HepG2 (cell line): Measurements from ENCODE around the gene RERE. TPM values are rescaled to one million over a fixed set of nuclear protein-coding genes. Genes with fewer than 3 reads are reported as not detected.

ENCODE experiments used
- ATAC-seq: fragments of 200-7000 bp; cut with Tn5 transposase; 3 replicates; pipeline ENCODE4 v1.9.1; 2020; ENCODE audit warnings: mild to moderate bottlenecking, moderate library complexity
- BruUV-seq: library from RNA; stranded (reverse); fragments of 400-500 nt; replicated peaks from 2 replicates; lab custom pipeline; 2021; lab: Mats Ljungman, UMichigan
- CTCF ChIA-PET: fragments of 300-600 bp; formaldehyde crosslinking; extraction: SDS; loops from one replicate; lab custom pipeline; 2021; ENCODE audit warnings: low total read pairs, inconsistent platforms, low intra/inter-chr PET ratio; lab: Yijun Ruan, JAX
- POLR2A ChIA-PET: fragments of 350-600 bp; sonication (Branson Sonifier 250); formaldehyde crosslinking; loops from one replicate; lab custom pipeline; 2020; ENCODE audit warnings: antibody characterized with exemption, inconsistent platforms; lab: Yijun Ruan, JAX
- DNase-seq: peaks from one replicate; pipeline ENCODE4 v3.0.0-alpha.2; 2015; ENCODE audit warnings: low spot score
- FAIRE-seq: peaks from 3 replicates; lab custom pipeline; 2011; peaks lifted over from hg19 to GRCh38; lab: Jason Lieb, UNC
- H2AFZ ChIP-seq: one replicate; pipeline ENCODE4 v1.6.1; 2011; ENCODE audit warnings: low read length, inconsistent platforms
- H3K27ac ChIP-seq: fragments of 300-600 bp; 3 replicates; pipeline ENCODE4 v1.8.0; 2011; ENCODE audit warnings: mixed run types, mild to moderate bottlenecking, mixed read lengths, low read length, inconsistent platforms; ENCODE audit not compliant: insufficient read depth; ENCODE audit errors: extremely low read length
- H3K27me3 ChIP-seq, 2 experiments: fragments of 200-600 bp in 1 of 2; 2 replicates in 1 of 2; 3 replicates in 1 of 2; pipeline versions ENCODE4 v1.6.0 to v1.8.0; 2011; ENCODE audit warnings: low read length in 2 of 2, mild to moderate bottlenecking in 2 of 2, moderate library complexity in 2 of 2, inconsistent platforms in 1 of 2; ENCODE audit not compliant: insufficient read depth in 2 of 2, control insufficient read depth in 1 of 2
- H3K36me3 ChIP-seq, 2 experiments: fragments of 200-600 bp in 1 of 2; replicated peaks in 1 of 2; 2 replicates in 1 of 2; 3 replicates in 1 of 2; pipeline versions ENCODE4 v1.5.1 to v1.8.0; 2011; ENCODE audit warnings: low read length in 2 of 2, inconsistent platforms in 1 of 2; ENCODE audit not compliant: insufficient read depth in 2 of 2, control insufficient read depth in 1 of 2
- H3K4me1 ChIP-seq: 2 replicates; pipeline ENCODE4 v1.5.1; 2012; ENCODE audit warnings: low read length, inconsistent platforms; ENCODE audit not compliant: insufficient read depth
- H3K4me2 ChIP-seq: 2 replicates; pipeline ENCODE4 v1.6.0; 2011; ENCODE audit warnings: low read depth, low read length, inconsistent platforms
- H3K4me3 ChIP-seq, 3 experiments: fragments of 200-600 bp in 1 of 3; sonication (generic), shearing (Covaris generic) in 1 of 3; replicated peaks in 1 of 3; 2 replicates each; pipeline ENCODE4 v1.5.1; 2011 to 2016; ENCODE audit warnings: low read length in 3 of 3, inconsistent platforms in 2 of 3, low read depth in 2 of 3, mild to moderate bottlenecking in 2 of 3, control low read depth in 1 of 3, mixed read lengths in 1 of 3; ENCODE audit not compliant: insufficient read depth in 1 of 3
- H3K79me2 ChIP-seq: one replicate; pipeline ENCODE4 v1.6.1; 2011; ENCODE audit warnings: low read length, inconsistent platforms; ENCODE audit not compliant: insufficient read depth
- H3K9ac ChIP-seq: 2 replicates; pipeline ENCODE4 v1.6.0; 2011; ENCODE audit warnings: mild to moderate bottlenecking, low read depth, low read length, inconsistent platforms; ENCODE audit not compliant: insufficient read depth
- H3K9me3 ChIP-seq: 2 replicates; pipeline ENCODE4 v1.5.1; 2012; ENCODE audit warnings: mild to moderate bottlenecking, low read length
- H4K20me1 ChIP-seq: 2 replicates; pipeline ENCODE4 v1.6.0; 2011; ENCODE audit warnings: inconsistent platforms, mild to moderate bottlenecking, low read length, moderate library complexity; ENCODE audit not compliant: insufficient read depth
- CREM ChIP-seq, 2 experiments: sonication (generic) in 1 of 2; formaldehyde crosslinking in 1 of 2; IDR thresholded peaks; 2 replicates each; pipeline versions ENCODE4 v1.4.0 to v1.6.1; 2016 to 2020; ENCODE audit warnings: antibody characterized with exemption in 1 of 2, mild to moderate bottlenecking in 1 of 2, missing genetic modification reagents in 1 of 2
- EP300 ChIP-seq, 3 experiments: sonication (generic) in 1 of 3; formaldehyde crosslinking in 1 of 3; IDR thresholded peaks; 2 replicates each; pipeline versions ENCODE4 v1.5.1 to v1.6.1; 2011 to 2020; ENCODE audit warnings: low read depth in 2 of 3, low read length in 2 of 3, borderline replicate concordance in 1 of 3, improper control_type of control experiment in 1 of 3, mild to moderate bottlenecking in 1 of 3, missing genetic modification reagents in 1 of 3, moderate library complexity in 1 of 3
- GATAD2A ChIP-seq: IDR thresholded peaks from 2 replicates; pipeline ENCODE4 v1.6.1; 2016
- KDM2A ChIP-seq: sonication (generic); formaldehyde crosslinking; IDR thresholded peaks from 2 replicates; pipeline ENCODE4 v1.4.0; 2020; ENCODE audit warnings: low read depth, missing genetic modification reagents, borderline replicate concordance
- POGZ ChIP-seq: sonication (generic); formaldehyde crosslinking; IDR thresholded peaks from 2 replicates; pipeline ENCODE4 v1.4.0; 2020; ENCODE audit warnings: mild to moderate bottlenecking, missing genetic modification reagents
- THAP11 ChIP-seq: IDR thresholded peaks from 2 replicates; pipeline ENCODE4 v1.6.1; 2016; ENCODE audit warnings: missing biosample characterization, missing genetic modification reagents
- ZFP90 ChIP-seq: sonication (generic); formaldehyde crosslinking; IDR thresholded peaks from 2 replicates; pipeline ENCODE4 v1.8.0; 2022; ENCODE audit warnings: missing genetic modification reagents, mild to moderate bottlenecking, inconsistent platforms, borderline replicate concordance
- WGBS: methylation state at CpG from one replicate; pipeline ENCODE4 v1.1.6; 2017; ENCODE audit warnings: low lambda C conversion rate; 5-methylcytosine and 5-hydroxymethylcytosine counted together
- in situ Hi-C: cut with HindIII; loops from 2 replicates; pipeline ENCODE4 v1.10.0; 2017; ENCODE audit warnings: low pct_unique_long_range_greater_than_20kb; ENCODE audit not compliant: extremely low pct_ligation_motif_present
- intact Hi-C: fragments of 100-400 bp; cut with micrococcal nuclease; formaldehyde crosslinking; loops from one replicate; pipeline ENCODE4 v1.10.0; 2022; ENCODE audit not compliant: unreplicated experiment
- polyA plus RNA-seq, 8 experiments: library from polyadenylated mRNA; depleted of rRNA in 3 of 8; stranded (reverse) in 7 of 8; unstranded in 1 of 8; fragments of >200 nt; fragmentation: Illumina TruSeq in 4 of 8; extraction: Trizol in 4 of 8; gene quantifications; 2 replicates each; pipeline versions ENCODE4 v1.2.1 to v1.2.3, GENCODE V29; 2011 to 2016; ENCODE audit warnings: low read depth in 4 of 8, missing spikeins in 1 of 8, mixed read lengths in 1 of 8; ENCODE audit not compliant: insufficient read depth in 1 of 8
- total RNA-seq, 5 experiments: library from RNA; depleted of rRNA; stranded (reverse); fragments of >200 nt; fragmentation: Illumina TruSeq; extraction: Trizol; gene quantifications; 2 replicates each; pipeline ENCODE4 v1.2.3, GENCODE V29; 2016; ENCODE audit warnings: low read depth in 1 of 5

The RERE gene
- total and polyA plus RNA-seq, 2 of the 13 experiments (the other 11 are each of a cell fraction or from before 2014, with no cell fraction given) = 18.3 to 21.9 TPM

GRCh38 chr1:8551613-8552489, 265.6 kb downstream of the RERE start (continued):
- peak in 1 of 2 experiments; percentile 18; a peak in 1 of 4 replicates for TF ChIP-seq EP300 (IDR thresholded peaks at IDR 0.05; ENCODE audit: low read depth in 2 of 2, low read length in 2 of 2)
- no peak for TF ChIP-seq EP300 (CRISPR knock-in tag; IDR thresholded peaks at IDR 0.05; ENCODE audit: borderline replicate concordance)
- no peak for TF ChIP-seq KDM2A (CRISPR knock-in tag)
- peak; percentile 51; the same call in 1 of the 2 replicates for TF ChIP-seq GATAD2A (CRISPR knock-in tag)
- 0 out of 2 replicates have a peak, but pooled peaks have one; percentile 15 for TF ChIP-seq THAP11
- 0 out of 2 replicates have a peak, but pooled peaks have one; percentile 17 for TF ChIP-seq POGZ (CRISPR knock-in tag)
- TF ChIP-seq CREM (IDR thresholded peaks at IDR 0.05) = peak; percentile 25; the same call in 1 of the 2 replicates
- TF ChIP-seq CREM (CRISPR knock-in tag; IDR thresholded peaks at IDR 0.05) = no peak

- Histone ChIP-seq H3K9me3 (no peaks in the 10 kb centered on the region), H3K4me3 (no peak overlapping the region), H3K27me3 (no peaks in the 10 kb centered on the region), H3K9ac (no peak overlapping the region), H3K79me2 (peaks cover 67% of the 10 kb centered on the region), H3K36me3 (peaks cover 11 to 51% of the 10 kb centered on the region in 2 experiments), H4K20me1 (peaks cover 27% of the 10 kb centered on the region), H3K4me1 (peaks cover 62% of the 10 kb centered on the region), H3K27ac (peak overlapping the region; percentile 69), H3K4me2 (no peak overlapping the region), H2AFZ (no peak overlapping the region)
- intact Hi-C loops (no loop called here), in situ Hi-C loops (loop anchor here (25.0 kb wide), 1 partner anchor 286 kb away; no protein-coding TSS in a partner anchor)
- TF ChIP-seq ZFP90 (CRISPR knock-in tag) = no peak
- WGBS = 77% methylated on average over 3 of the region's 3 CpGs
- FAIRE-seq (no peak), DNase-seq (no peak), ATAC-seq (no peak)
- ChIA-PET CTCF (no interaction called here), POLR2A (interaction anchor here (1.2 to 1.7 kb wide), 2 partner anchors 13 to 25 kb away, joined by 6 read pairs; no protein-coding TSS in a partner anchor)
- BruUV-seq = no TSS peak
These were observed 266.4 kb downstream of the RERE start for GRCh38 chr1:8551057-8551456.
